Astrocyte of the spinal cord (primary cell): ENCODE data around the gene PPM1E.
"Not testable (repeated sequence)": the region's sequence is repeated elsewhere in the genome, so short reads cannot be mapped to it uniquely, and the experiment has no call there.

Experiments
- DNase-seq: peaks from one replicate; pipeline ENCODE4 v3.0.0; 2011; ENCODE audit warnings: low read depth, low spot score
- H3K4me3 ChIP-seq: 2 replicates; pipeline ENCODE4 v1.5.1; 2011; ENCODE audit warnings: low read depth, mild to moderate bottlenecking, low read length, moderate library complexity
- CTCF ChIP-seq: IDR thresholded peaks from 2 replicates; pipeline ENCODE4 v1.5.1; 2012; ENCODE audit warnings: low read depth, mild to moderate bottlenecking, low read length, inconsistent platforms
- in situ Hi-C: cut with HindIII; loops from 2 replicates; pipeline ENCODE4 v1.10.0; 2017; ENCODE audit warnings: low sequenced_read_pairs

The PPM1E gene

GRCh38 chr17:58947824-58948223, 192.2 kb downstream of the PPM1E start:
- H3K4me3 ChIP-seq = no peak overlapping the region
- no peak for TF ChIP-seq CTCF
- in situ Hi-C loops = no loop called here
- no peak for DNase-seq

GRCh38 chr17:58954358-58954757, 198.7 kb downstream of the PPM1E start:
- in situ Hi-C loops, DNase-seq: not testable (repeated sequence)

GRCh38 chr17:58956997-58957724, 201.5 kb downstream of the PPM1E start:
- no peak overlapping the region for H3K4me3 ChIP-seq
- no peak for TF ChIP-seq CTCF
- in situ Hi-C loops = no loop called here
- DNase-seq = peak; percentile 67

More at GRCh38 chr17:58954358-58954757, 198.7 kb downstream of the PPM1E start:
- not testable (repeated sequence) for H3K4me3 ChIP-seq

GRCh38 chr17:58957725-58958073, 202.0 kb downstream of the PPM1E start:
- in situ Hi-C loops, DNase-seq, H3K4me3 ChIP-seq: not testable (repeated sequence)

- DNase-seq = peak; percentile 78
- peak; percentile 47 for TF ChIP-seq CTCF
- in situ Hi-C loops = no loop called here
- H3K4me3 ChIP-seq = no peak overlapping the region
Observed at GRCh38 chr17:58960068-58960467, 204.4 kb downstream of the PPM1E start.

- no peak overlapping the region for H3K4me3 ChIP-seq
- no peak for TF ChIP-seq CTCF
- in situ Hi-C loops = no loop called here
- DNase-seq = no peak
Observed at GRCh38 chr17:58965221-58965620, 209.6 kb downstream of the PPM1E start.

GRCh38 chr17:58966208-58966607, 210.6 kb downstream of the PPM1E start:
- in situ Hi-C loops = no loop called here
- no peak for DNase-seq
- H3K4me3 ChIP-seq = no peak overlapping the region
- no peak for TF ChIP-seq CTCF

- DNase-seq = no peak
- in situ Hi-C loops = no loop called here
- no peak overlapping the region for H3K4me3 ChIP-seq
- TF ChIP-seq CTCF = no peak
Observed at GRCh38 chr17:58968426-58969061, 212.9 kb downstream of the PPM1E start.
